Measurements from ENCODE around the gene HYAL1.

GRCh38 chr3:50278123-50278879, 25.1 kb downstream of the HYAL1 start:
- TF ChIP-seq CTCF (IDR thresholded peaks at IDR 0.05), result no peak
- no peak for TF ChIP-seq EP300 (IDR thresholded peaks at IDR 0.05)
- TF ChIP-seq POLR2AphosphoS5 (IDR thresholded peaks at IDR 0.05), result no peak
